ENCODE measurements around the gene DNAJB11.
"Not testable (repeated sequence)": the region's sequence is repeated elsewhere in the genome, so short reads cannot be mapped to it uniquely, and the experiment has no call there.

DNAJB11 gene

GRCh38 chr3:186570096-186570940 is at the start of gene DNAJB11:
DNAJB11 (plus strand) TSS chr3:186570720; CDS start chr3:186570898, 178 bp downstream.
- DNase-seq: peak; percentile 100

- no peak for DNase-seq
These were observed 49.3 kb upstream of the DNAJB11 start for GRCh38 chr3:186520957-186521842.

- no peak for DNase-seq
These were observed 47.5 kb upstream of the DNAJB11 start for GRCh38 chr3:186523022-186523421.

- no peak for DNase-seq
These were observed 47.1 kb upstream of the DNAJB11 start for GRCh38 chr3:186523434-186523833.

- DNase-seq: no peak
These were observed 45.9 kb upstream of the DNAJB11 start for GRCh38 chr3:186524616-186525015.

GRCh38 chr3:186525369-186526255 is 44.9 kb upstream of the DNAJB11 start:
- DNase-seq: no peak

- no peak for DNase-seq
These were observed 44.3 kb upstream of the DNAJB11 start for GRCh38 chr3:186526256-186526606.

GRCh38 chr3:186529201-186529999 is 41.1 kb upstream of the DNAJB11 start:
- no peak for DNase-seq

GRCh38 chr3:186530415-186530814 is 40.1 kb upstream of the DNAJB11 start:
- DNase-seq: no peak

GRCh38 chr3:186531694-186532093 is 38.8 kb upstream of the DNAJB11 start:
- not testable (repeated sequence) for DNase-seq

GRCh38 chr3:186532598-186533072 is 37.9 kb upstream of the DNAJB11 start:
- no peak for DNase-seq

GRCh38 chr3:186534113-186534669 is 36.3 kb upstream of the DNAJB11 start:
- no peak for DNase-seq

GRCh38 chr3:186536883-186537844 is 33.4 kb upstream of the DNAJB11 start:
- DNase-seq: no peak

GRCh38 chr3:186538779-186539178 is 31.7 kb upstream of the DNAJB11 start:
- DNase-seq: no peak

GRCh38 chr3:186540221-186540834 is 30.2 kb upstream of the DNAJB11 start:
- peak; percentile 71 for DNase-seq

GRCh38 chr3:186540835-186541226 is 29.7 kb upstream of the DNAJB11 start:
- DNase-seq: no peak

- no peak for DNase-seq
These were observed 26.2 kb upstream of the DNAJB11 start, which contains the start of gene CRYGS for GRCh38 chr3:186544281-186544680. CRYGS (minus strand) TSS chr3:186544380; CDS start chr3:186544326, 54 bp downstream.

GRCh38 chr3:186549497-186549896 is 21.0 kb upstream of the DNAJB11 start:
- no peak for DNase-seq

- DNase-seq: no peak
These were observed 19.1 kb upstream of the DNAJB11 start for GRCh38 chr3:186551387-186551786.

All from COR-L47 (cell line).